ENCODE data around the gene NBAS.

Gene NBAS

DNA sequence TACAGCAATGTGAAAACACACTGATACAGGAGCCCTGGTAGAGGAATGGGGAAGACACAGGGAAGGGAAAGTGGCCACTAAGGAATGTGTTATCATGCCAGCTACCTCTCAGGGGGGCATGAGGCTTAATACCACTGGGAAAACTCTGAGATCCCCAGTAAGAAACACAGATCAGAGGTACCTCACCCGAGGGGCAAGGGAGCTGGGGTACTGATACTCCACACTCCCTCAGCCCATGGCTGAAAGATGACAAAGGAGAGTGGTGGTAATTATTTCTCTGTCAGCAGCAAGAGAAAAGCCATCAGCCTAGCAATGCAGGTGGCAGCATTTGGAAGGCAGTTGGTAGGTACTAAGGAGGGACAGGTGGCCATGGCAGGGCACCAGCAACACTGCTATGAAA, 434.8 kb downstream of the NBAS start:
- Histone ChIP-seq H3K27ac (no peak overlapping the region), H3K4me1 (no peaks in the 10 kb centered on the region), H3K27me3 (no peaks in the 10 kb centered on the region), H3K9me3 (no peaks in the 10 kb centered on the region), H3K4me3 (no peak overlapping the region), H3K36me3 (no peaks in the 10 kb centered on the region)
- DNase-seq, result no peak
- TF ChIP-seq CTCF (IDR thresholded peaks at IDR 0.05), result no peak
- intact Hi-C loops (cut with DNase I; ENCODE audit: low total_unique reads), result no loop called here

- no peaks in the 10 kb centered on the region for H3K4me1 ChIP-seq
- H3K36me3 ChIP-seq, result no peaks in the 10 kb centered on the region
- no peak for DNase-seq
- no peak overlapping the region for H3K27ac ChIP-seq
- H3K27me3 ChIP-seq, result no peaks in the 10 kb centered on the region
- no peaks in the 10 kb centered on the region for H3K9me3 ChIP-seq
- intact Hi-C loops (cut with DNase I; ENCODE audit: low total_unique reads), result loop anchor here (1.0 kb wide), 1 partner anchor 28 kb away; no protein-coding TSS in a partner anchor
- no peak overlapping the region for H3K4me3 ChIP-seq
- TF ChIP-seq CTCF (IDR thresholded peaks at IDR 0.05), result no peak
Observed at GRCh38 chr2:15122915-15123314, 438.2 kb downstream of the NBAS start.

DNA sequence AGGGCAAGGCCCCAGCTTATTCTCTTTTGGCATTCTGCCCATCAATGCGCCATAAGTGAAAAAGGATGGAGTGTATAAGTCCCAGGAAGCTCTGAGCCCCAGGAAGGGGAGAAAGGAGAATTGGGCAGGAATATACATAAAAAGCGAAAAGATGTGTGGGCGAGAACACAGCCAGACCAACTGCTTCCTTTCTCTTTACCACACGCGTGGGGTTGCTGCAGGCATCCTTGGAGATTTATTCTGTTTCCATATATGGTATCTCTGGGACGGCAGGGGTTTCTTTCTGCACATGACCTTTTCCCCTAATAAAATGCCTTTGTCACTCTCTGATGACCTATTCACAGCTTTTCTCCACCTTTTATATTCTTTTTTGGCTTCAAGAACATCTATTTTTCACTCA, 440.5 kb downstream of the NBAS start:
- Histone ChIP-seq H3K9me3 (no peaks in the 10 kb centered on the region), H3K4me3 (no peak overlapping the region), H3K4me1 (no peaks in the 10 kb centered on the region), H3K27ac (no peak overlapping the region), H3K27me3 (no peaks in the 10 kb centered on the region), H3K36me3 (no peaks in the 10 kb centered on the region)
- DNase-seq, result no peak
- TF ChIP-seq CTCF (IDR thresholded peaks at IDR 0.05), result no peak
- intact Hi-C loops (cut with DNase I; ENCODE audit: low total_unique reads), result no loop called here

- no peak for TF ChIP-seq CTCF (IDR thresholded peaks at IDR 0.05)
- Histone ChIP-seq H3K9me3 (no peaks in the 10 kb centered on the region), H3K27me3 (no peaks in the 10 kb centered on the region), H3K36me3 (no peaks in the 10 kb centered on the region), H3K4me1 (no peaks in the 10 kb centered on the region), H3K4me3 (no peak overlapping the region), H3K27ac (no peak overlapping the region)
- no peak for DNase-seq
- intact Hi-C loops (cut with DNase I; ENCODE audit: low total_unique reads), result no loop called here
Observed at GRCh38 chr2:15119722-15120175, 441.4 kb downstream of the NBAS start.

DNA sequence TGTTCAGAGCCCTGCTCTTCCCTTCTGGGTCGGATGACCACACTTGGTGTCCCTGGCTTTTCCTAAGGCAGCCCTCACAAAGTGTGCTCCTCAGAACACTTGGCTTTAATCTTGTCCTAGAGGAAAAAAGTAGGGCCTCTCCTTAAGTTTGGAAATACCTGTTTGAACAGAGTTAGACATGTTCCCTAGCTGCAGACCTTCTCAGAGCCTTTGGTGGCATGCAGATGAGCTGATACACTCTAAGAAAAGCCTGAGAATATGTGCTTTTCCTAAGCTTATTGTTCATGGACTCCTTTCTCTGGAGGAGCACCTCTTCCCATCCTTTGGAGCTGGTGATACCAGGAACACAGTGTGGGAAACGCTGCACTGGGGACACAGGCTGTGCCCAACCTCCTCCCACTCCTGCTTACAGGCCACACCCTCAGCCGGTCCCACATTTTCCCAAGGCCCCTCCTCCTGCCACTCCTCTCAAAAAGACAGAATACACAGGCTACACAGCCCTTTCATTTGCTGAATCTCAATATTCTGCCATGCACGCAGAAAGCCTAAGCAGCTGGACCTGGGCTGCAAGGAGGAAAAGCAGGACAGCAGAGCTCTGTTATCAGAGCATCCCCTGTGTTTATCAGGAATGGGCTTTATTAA, 443.6 kb downstream of the NBAS start:
- no peak for TF ChIP-seq CTCF (IDR thresholded peaks at IDR 0.05)

More for the DNA sequence above, 443.6 kb downstream of the NBAS start:
- DNase-seq, result no peak
- H3K9me3 ChIP-seq, result peaks cover 0 to 8% (median 0%) of the 10 kb centered on the region in 3 donors
- H3K27me3 ChIP-seq, result no peaks in the 10 kb centered on the region
- no peaks in the 10 kb centered on the region for H3K36me3 ChIP-seq
- no peak overlapping the region for H3K27ac ChIP-seq
- no peak overlapping the region for H3K4me3 ChIP-seq
- intact Hi-C loops (cut with DNase I; ENCODE audit: low total_unique reads), result no loop called here
- no peaks in the 10 kb centered on the region for H3K4me1 ChIP-seq

Data from tibial artery (tissue), 4 donors.